Lower leg skin (tissue), 4 donors: ENCODE results near the gene RTL1. TPM values are rescaled to one million over a fixed set of nuclear protein-coding genes. Genes with fewer than 3 reads are reported as not detected.

ENCODE experiments used
- DNase-seq, 2 donors: peaks; one replicate each; pipeline ENCODE4 v3.0.0-alpha.2; 2019; ENCODE audit warnings: low spot score in 2 of 2
- H3K4me3 ChIP-seq: fragments of 200-600 bp; sonication (generic); 2 replicates; pipeline ENCODE4 v1.5.1; 2017; ENCODE audit warnings: mild to moderate bottlenecking, low read depth; ENCODE audit not compliant: poor library complexity, severe bottlenecking
- CTCF ChIP-seq, 3 donors: fragments of 450-650 bp; IDR thresholded peaks; one replicate each; pipeline ENCODE4 v1.5.1; 2016; ENCODE audit warnings: antibody characterized with exemption in 3 of 3, mild to moderate bottlenecking in 3 of 3, moderate library complexity in 2 of 3
- POLR2A ChIP-seq, 2 donors: fragments of 450-650 bp; IDR thresholded peaks; one replicate each; pipeline ENCODE4 v1.6.1; 2016 to 2017; ENCODE audit warnings: antibody characterized with exemption in 2 of 2, mild to moderate bottlenecking in 1 of 2, moderate library complexity in 1 of 2
- WGBS, 2 donors: methylation state at CpG; one replicate each; pipeline ENCODE4 v1.1.5; 2018; 5-methylcytosine and 5-hydroxymethylcytosine counted together
- intact Hi-C: fragments of 100-400 bp; cut with DNase I; formaldehyde crosslinking; loops from one replicate; pipeline ENCODE4 v1.15.0; 2023; ENCODE audit warnings: low total_unique reads
- total RNA-seq, 4 donors: library from RNA; depleted of rRNA; stranded (reverse); fragments of >200 nt; gene quantifications; one replicate each; pipeline ENCODE4 v1.1.0, GENCODE V29; 2016

Gene RTL1
- total RNA-seq, 4 donors from 2014 or later: not detected

GRCh38 chr14:100911665-100912316, 8.3 kb upstream of the RTL1 start:
- TF ChIP-seq CTCF (IDR thresholded peaks at IDR 0.05) (no peak), POLR2A (IDR thresholded peaks at IDR 0.05) (no peak)
- H3K4me3 ChIP-seq: no peak overlapping the region
- intact Hi-C loops: no loop called here
- WGBS, 2 donors: 80 to 82% methylated on average over 8 of the region's 8 CpGs
- no peak for DNase-seq

DNA sequence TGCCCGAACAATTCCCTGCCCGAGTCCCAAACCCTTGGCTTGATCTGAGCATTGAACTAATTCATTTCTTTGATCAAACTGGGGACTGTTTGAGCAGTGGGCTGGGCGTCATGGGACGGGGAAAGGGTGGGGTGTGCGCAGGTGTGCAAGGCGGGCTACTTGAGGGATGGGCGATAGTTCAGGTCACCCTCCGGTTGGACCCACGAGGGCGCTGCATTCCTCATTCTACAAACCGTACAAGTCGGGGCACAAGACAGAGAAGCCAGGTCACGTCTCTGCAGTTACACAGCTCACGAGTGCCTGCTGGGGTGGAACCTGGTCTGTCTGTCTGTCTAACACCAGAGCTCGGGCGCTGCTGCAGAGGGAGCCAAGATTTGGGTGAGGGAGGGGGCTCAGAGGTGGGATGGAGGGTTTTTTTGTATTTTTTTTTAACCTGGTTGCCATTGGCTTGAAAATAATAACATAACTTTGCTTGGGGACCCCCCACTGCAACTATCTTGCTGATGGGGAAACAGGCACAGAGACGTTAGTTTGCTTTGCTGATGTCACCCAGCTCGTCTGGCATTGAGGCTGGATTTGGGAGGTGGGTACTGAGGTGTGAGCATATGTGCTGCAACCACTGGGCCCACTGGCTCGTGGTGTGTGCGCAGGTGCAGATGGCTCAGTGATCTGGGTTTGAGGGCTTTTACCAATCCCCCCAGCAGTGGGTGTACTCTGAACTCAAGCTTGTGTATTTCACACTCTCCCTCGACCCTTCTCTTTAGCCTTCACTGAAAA, 7.6 kb upstream of the RTL1 start:
- no peak for DNase-seq
- WGBS, 2 donors: 67 to 70% methylated on average over 20 to 21 of the region's 21 CpGs
- no peak for TF ChIP-seq CTCF (IDR thresholded peaks at IDR 0.05)
- no peak for TF ChIP-seq POLR2A (IDR thresholded peaks at IDR 0.05)
- no peak overlapping the region for H3K4me3 ChIP-seq
- intact Hi-C loops: no loop called here

DNA sequence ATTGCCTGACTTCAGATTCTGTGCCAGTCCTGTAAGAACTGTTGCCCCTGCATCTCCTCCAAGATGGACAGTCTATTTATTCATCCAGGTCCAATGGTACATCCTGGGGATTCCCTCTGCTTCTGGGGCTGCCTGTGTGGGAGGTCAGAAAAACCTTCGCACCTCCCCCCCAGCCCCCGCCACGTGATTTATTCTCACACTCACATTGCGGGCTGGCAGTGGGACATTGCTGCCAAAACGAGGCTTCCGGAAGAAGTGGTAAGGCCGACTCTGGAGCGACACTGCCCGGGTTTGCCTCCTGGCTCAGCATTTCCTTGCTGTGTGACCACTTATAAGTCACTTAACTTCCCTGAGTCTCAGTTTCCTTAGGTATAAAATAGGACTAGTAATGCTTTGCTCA, 5.9 kb upstream of the RTL1 start:
- 90 to 91% methylated on average over 9 of the region's 9 CpGs for WGBS, 2 donors
- no peak for DNase-seq

GRCh38 chr14:100907240-100907639, 3.7 kb upstream of the RTL1 start:
- no peak for DNase-seq
- H3K4me3 ChIP-seq: no peak overlapping the region
- intact Hi-C loops: no loop called here
- 79 to 88% methylated on average over 8 of the region's 8 CpGs for WGBS, 2 donors
- TF ChIP-seq CTCF (IDR thresholded peaks at IDR 0.05): no peak
- no peak for TF ChIP-seq POLR2A (IDR thresholded peaks at IDR 0.05)

More for the DNA sequence above, 5.9 kb upstream of the RTL1 start:
- H3K4me3 ChIP-seq: no peak overlapping the region
- intact Hi-C loops: no loop called here
- TF ChIP-seq CTCF (IDR thresholded peaks at IDR 0.05) (no peak), POLR2A (IDR thresholded peaks at IDR 0.05) (no peak)

GRCh38 chr14:100906420-100906819, 2.9 kb upstream of the RTL1 start:
- 59 to 68% methylated on average over 5 to 6 of the region's 6 CpGs for WGBS, 2 donors
- no peak for TF ChIP-seq POLR2A (IDR thresholded peaks at IDR 0.05)
- no peak for TF ChIP-seq CTCF (IDR thresholded peaks at IDR 0.05)
- no peak for DNase-seq
- intact Hi-C loops: no loop called here
- H3K4me3 ChIP-seq: no peak overlapping the region
